Breast epithelium (tissue), 3 donors: ENCODE results near the gene SHROOM3.

Experiments used
- CTCF ChIP-seq, 3 donors: fragments of 450-650 bp; IDR thresholded peaks; one replicate each; pipeline ENCODE4 v1.5.1; 2016 to 2017; ENCODE audit warnings: antibody characterized with exemption in 3 of 3, mild to moderate bottlenecking in 3 of 3, moderate library complexity in 3 of 3
- POLR2AphosphoS5 ChIP-seq, 3 donors: sonication (generic); formaldehyde crosslinking; IDR thresholded peaks; one replicate each; pipeline ENCODE4 v1.6.1; 2017; ENCODE audit warnings: antibody characterized with exemption in 3 of 3

GRCh38 chr4:76546759-76547742 lies 112.0 kb downstream of the SHROOM3 start:
- no peak for TF ChIP-seq CTCF (IDR thresholded peaks at IDR 0.05)
- peak in 1 of 3 donors; percentile 31 for TF ChIP-seq POLR2AphosphoS5 (IDR thresholded peaks at IDR 0.05)
